Spleen (tissue), 11 donors: ENCODE results near the gene ABCE1. TPM values are rescaled to one million over a fixed set of nuclear protein-coding genes. Genes with fewer than 3 reads are reported as not detected.

Source experiments
- DNase-seq: peaks from one replicate; pipeline ENCODE4 v3.0.0-alpha.2; 2020
- H3K27ac ChIP-seq, 8 donors: fragments of 200-600 bp; sonication (generic) in 7 of 8; 1 replicate in 4 of 8; 2 replicates in 4 of 8; pipeline versions ENCODE4 v1.5.0 to v1.8.0; 2016 to 2021; ENCODE audit warnings: inconsistent platforms in 4 of 8, mild to moderate bottlenecking in 4 of 8, moderate library complexity in 1 of 8
- H3K27me3 ChIP-seq, 7 donors: fragments of 200-600 bp; sonication (generic) in 6 of 7; replicated peaks in 1 of 7; 1 replicate in 4 of 7; 2 replicates in 3 of 7; pipeline versions ENCODE4 v1.5.0 to v1.8.0; 2016 to 2021; ENCODE audit warnings: inconsistent platforms in 3 of 7, mild to moderate bottlenecking in 1 of 7
- H3K36me3 ChIP-seq, 6 donors: fragments of 200-600 bp; sonication (generic) in 5 of 6; 1 replicate in 4 of 6; 2 replicates in 2 of 6; pipeline versions ENCODE4 v1.5.0 to v1.8.0; 2016 to 2021; ENCODE audit warnings: inconsistent platforms in 2 of 6
- H3K4me1 ChIP-seq, 6 donors: fragments of 200-600 bp; sonication (generic) in 5 of 6; 1 replicate in 3 of 6; 2 replicates in 3 of 6; pipeline versions ENCODE4 v1.5.0 to v1.8.0; 2016 to 2021; ENCODE audit warnings: inconsistent platforms in 3 of 6
- H3K4me3 ChIP-seq, 8 donors: fragments of 200-600 bp; sonication (generic) in 7 of 8; 1 replicate in 4 of 8; 2 replicates in 4 of 8; pipeline versions ENCODE4 v1.5.0 to v1.8.0; 2016 to 2021; ENCODE audit warnings: inconsistent platforms in 4 of 8, mild to moderate bottlenecking in 4 of 8, moderate library complexity in 2 of 8
- H3K9me3 ChIP-seq, 8 donors: fragments of 200-600 bp; sonication (generic) in 7 of 8; 1 replicate in 4 of 8; 2 replicates in 4 of 8; pipeline versions ENCODE4 v1.5.0 to v1.8.0; 2016 to 2021; ENCODE audit warnings: inconsistent platforms in 4 of 8
- POLR2A ChIP-seq, 3 donors: fragments of 450-650 bp; IDR thresholded peaks; one replicate each; pipeline ENCODE4 v1.5.1; 2017; ENCODE audit warnings: antibody characterized with exemption in 3 of 3, mild to moderate bottlenecking in 1 of 3
- POLR2AphosphoS5 ChIP-seq, 3 donors: sonication (generic); formaldehyde crosslinking; IDR thresholded peaks; one replicate each; pipeline ENCODE4 v1.5.1; 2017; ENCODE audit warnings: antibody characterized with exemption in 3 of 3
- WGBS, 5 donors: extraction: QIAGEN DNeasy Blood & Tissue Kit in 3 of 5; methylation state at CpG; one replicate each; pipeline versions ENCODE4 v1.1.5 to v1.1.7; 2013 to 2018; 5-methylcytosine and 5-hydroxymethylcytosine counted together
- intact Hi-C: fragments of 100-400 bp; cut with DNase I; formaldehyde crosslinking; loops from one replicate; pipeline ENCODE4 v1.15.0; 2023; ENCODE audit warnings: low total_unique reads
- polyA plus RNA-seq, 3 donors: library from polyadenylated mRNA; stranded (reverse); fragments of 200-250 nt; gene quantifications; one replicate each; pipeline ENCODE4 v1.2.1, GENCODE V29; 2013
- total RNA-seq, 7 donors: library from RNA; depleted of rRNA in 3 of 7; stranded (reverse); fragments of >200 nt in 3 of 7; fragmentation: NEBNext Ultra II Directional in 4 of 7; extraction: Animal tissue kit (Norgen Biotek cat#: 25700) in 4 of 7; gene quantifications; one replicate each; pipeline versions ENCODE4 v1.1.0 to v1.2.1, GENCODE V29; 2016 to 2021
- TF ChIP-seq, protein P1 (sequence below), 11 experiments: fragments of 200-600 bp in 7 of 11; fragments of 450-650 bp in 4 of 11; sonication (generic) in 4 of 11; IDR thresholded peaks in 8 of 11; conservative IDR thresholded peaks in 3 of 11; 1 replicate in 7 of 11; 2 replicates in 4 of 11; pipeline versions ENCODE4 v1.4.0 to v1.8.0; 2016 to 2021; ENCODE audit warnings: antibody characterized with exemption in 11 of 11, inconsistent platforms in 4 of 11, mild to moderate bottlenecking in 1 of 11
- donor health status: healthy with polysubstance abuse.
- donor health status: DM: no; HTN: no; CAD: no; lungs with moderate emphysema.
- donor health status: DM: no; HTN: no; CAD: no.
- donor health status: Bipolar disorder and iron deficiency.
- donor health status: healthy.
- donor health status: DM: no; HTN: no; CAD: no.
- donor health status: DM: yes; HTN: yes; CAD: no.

ABCE1 gene
- total and polyA plus RNA-seq, 10 donors, result 16.9 to 83.5 (median 54.1) TPM

- no peaks in the 10 kb centered on the region for H3K4me1 ChIP-seq
- 57 to 75% (median 74%) methylated on average over 1 of the region's 1 CpG for WGBS, 5 donors
- intact Hi-C loops, result no loop called here
- TF ChIP-seq, protein P1, sequence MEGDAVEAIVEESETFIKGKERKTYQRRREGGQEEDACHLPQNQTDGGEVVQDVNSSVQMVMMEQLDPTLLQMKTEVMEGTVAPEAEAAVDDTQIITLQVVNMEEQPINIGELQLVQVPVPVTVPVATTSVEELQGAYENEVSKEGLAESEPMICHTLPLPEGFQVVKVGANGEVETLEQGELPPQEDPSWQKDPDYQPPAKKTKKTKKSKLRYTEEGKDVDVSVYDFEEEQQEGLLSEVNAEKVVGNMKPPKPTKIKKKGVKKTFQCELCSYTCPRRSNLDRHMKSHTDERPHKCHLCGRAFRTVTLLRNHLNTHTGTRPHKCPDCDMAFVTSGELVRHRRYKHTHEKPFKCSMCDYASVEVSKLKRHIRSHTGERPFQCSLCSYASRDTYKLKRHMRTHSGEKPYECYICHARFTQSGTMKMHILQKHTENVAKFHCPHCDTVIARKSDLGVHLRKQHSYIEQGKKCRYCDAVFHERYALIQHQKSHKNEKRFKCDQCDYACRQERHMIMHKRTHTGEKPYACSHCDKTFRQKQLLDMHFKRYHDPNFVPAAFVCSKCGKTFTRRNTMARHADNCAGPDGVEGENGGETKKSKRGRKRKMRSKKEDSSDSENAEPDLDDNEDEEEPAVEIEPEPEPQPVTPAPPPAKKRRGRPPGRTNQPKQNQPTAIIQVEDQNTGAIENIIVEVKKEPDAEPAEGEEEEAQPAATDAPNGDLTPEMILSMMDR (IDR thresholded peaks at IDR 0.05 in 8 of 11, conservative IDR thresholded peaks at IDR 0.05 in 3 of 11), result no peak
- no peak for TF ChIP-seq POLR2AphosphoS5 (IDR thresholded peaks at IDR 0.05)
- TF ChIP-seq POLR2A (IDR thresholded peaks at IDR 0.05), result no peak
- DNase-seq, result no peak
- H3K27ac ChIP-seq, result no peak overlapping the region
- H3K27me3 ChIP-seq, result no peaks in the 10 kb centered on the region
- peaks cover 0 to 59% (median 20%) of the 10 kb centered on the region in 6 donors for H3K36me3 ChIP-seq
- H3K4me3 ChIP-seq, result no peak overlapping the region
- peaks cover 0 to 9% (median 4%) of the 10 kb centered on the region in 8 donors for H3K9me3 ChIP-seq
These were observed 22.2 kb upstream of the ABCE1 start for GRCh38 chr4:145075742-145076468.

GRCh38 chr4:145076469-145076855 is 21.6 kb upstream of the ABCE1 start:
- no peaks in the 10 kb centered on the region for H3K4me1 ChIP-seq
- intact Hi-C loops, result no loop called here
- no peak for DNase-seq
- peaks cover 0 to 64% (median 22%) of the 10 kb centered on the region in 6 donors for H3K36me3 ChIP-seq
- H3K9me3 ChIP-seq, result peaks cover 0 to 9% (median 4%) of the 10 kb centered on the region in 8 donors
- no peak overlapping the region for H3K4me3 ChIP-seq
- no peak overlapping the region for H3K27ac ChIP-seq
- TF ChIP-seq POLR2A (IDR thresholded peaks at IDR 0.05), result no peak
- H3K27me3 ChIP-seq, result no peaks in the 10 kb centered on the region
- WGBS, 5 donors, result 87 to 93% (median 92%) methylated on average over 2 of the region's 2 CpGs

DNA sequence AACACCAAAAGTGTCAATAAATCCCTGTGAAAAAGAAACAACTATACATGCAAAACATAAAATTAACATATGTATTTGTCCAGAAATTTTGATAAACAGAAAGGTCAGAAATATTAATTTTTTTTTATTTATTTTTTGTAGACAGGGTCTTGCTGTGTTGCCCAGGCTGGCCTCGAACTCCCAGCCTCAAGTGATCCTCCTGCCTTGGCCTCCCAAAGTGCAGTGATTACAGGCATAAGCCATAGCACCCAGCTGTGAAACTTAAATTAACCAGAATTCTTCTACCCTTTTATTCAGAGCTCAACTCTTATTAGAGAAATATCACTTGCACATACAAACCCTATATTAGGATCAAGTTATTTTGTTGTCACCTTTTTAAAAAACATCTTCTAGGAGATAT is 16.4 kb upstream of the ABCE1 start:
- Histone ChIP-seq H3K4me3 (no peak overlapping the region), H3K36me3 (peaks cover 0 to 82% (median 24%) of the 10 kb centered on the region in 6 donors), H3K27ac (no peak overlapping the region), H3K4me1 (no peaks in the 10 kb centered on the region), H3K27me3 (no peaks in the 10 kb centered on the region), H3K9me3 (peaks cover 0 to 9% (median 4%) of the 10 kb centered on the region in 8 donors)
- TF ChIP-seq POLR2AphosphoS5 (IDR thresholded peaks at IDR 0.05) (no peak), POLR2A (IDR thresholded peaks at IDR 0.05) (no peak)
- TF ChIP-seq, protein P1 (IDR thresholded peaks at IDR 0.05 in 8 of 11, conservative IDR thresholded peaks at IDR 0.05 in 3 of 11), result no peak
- intact Hi-C loops, result no loop called here
- no peak for DNase-seq
- 94 to 100% (median 97%) methylated on average over 1 of the region's 1 CpG for WGBS, 5 donors

- DNase-seq, result no peak
- H3K27me3 ChIP-seq, result no peaks in the 10 kb centered on the region
- H3K4me3 ChIP-seq, result no peak overlapping the region
- H3K27ac ChIP-seq, result no peak overlapping the region
- intact Hi-C loops, result no loop called here
- TF ChIP-seq, protein P1 (IDR thresholded peaks at IDR 0.05 in 8 of 11, conservative IDR thresholded peaks at IDR 0.05 in 3 of 11), result no peak
- TF ChIP-seq POLR2A (IDR thresholded peaks at IDR 0.05) (no peak), POLR2AphosphoS5 (IDR thresholded peaks at IDR 0.05) (no peak)
- H3K4me1 ChIP-seq, result peaks cover 0 to 11% (median 0%) of the 10 kb centered on the region in 6 donors
- WGBS, 5 donors, result 85 to 100% (median 93%) methylated on average over 1 of the region's 1 CpG
- no peaks in the 10 kb centered on the region for H3K9me3 ChIP-seq
- peaks cover 0 to 80% (median 20%) of the 10 kb centered on the region in 6 donors for H3K36me3 ChIP-seq
These were observed 14.1 kb upstream of the ABCE1 start for GRCh38 chr4:145083891-145084605.
